ENCODE measurements around the gene MED17.

The MED17 gene

DNA sequence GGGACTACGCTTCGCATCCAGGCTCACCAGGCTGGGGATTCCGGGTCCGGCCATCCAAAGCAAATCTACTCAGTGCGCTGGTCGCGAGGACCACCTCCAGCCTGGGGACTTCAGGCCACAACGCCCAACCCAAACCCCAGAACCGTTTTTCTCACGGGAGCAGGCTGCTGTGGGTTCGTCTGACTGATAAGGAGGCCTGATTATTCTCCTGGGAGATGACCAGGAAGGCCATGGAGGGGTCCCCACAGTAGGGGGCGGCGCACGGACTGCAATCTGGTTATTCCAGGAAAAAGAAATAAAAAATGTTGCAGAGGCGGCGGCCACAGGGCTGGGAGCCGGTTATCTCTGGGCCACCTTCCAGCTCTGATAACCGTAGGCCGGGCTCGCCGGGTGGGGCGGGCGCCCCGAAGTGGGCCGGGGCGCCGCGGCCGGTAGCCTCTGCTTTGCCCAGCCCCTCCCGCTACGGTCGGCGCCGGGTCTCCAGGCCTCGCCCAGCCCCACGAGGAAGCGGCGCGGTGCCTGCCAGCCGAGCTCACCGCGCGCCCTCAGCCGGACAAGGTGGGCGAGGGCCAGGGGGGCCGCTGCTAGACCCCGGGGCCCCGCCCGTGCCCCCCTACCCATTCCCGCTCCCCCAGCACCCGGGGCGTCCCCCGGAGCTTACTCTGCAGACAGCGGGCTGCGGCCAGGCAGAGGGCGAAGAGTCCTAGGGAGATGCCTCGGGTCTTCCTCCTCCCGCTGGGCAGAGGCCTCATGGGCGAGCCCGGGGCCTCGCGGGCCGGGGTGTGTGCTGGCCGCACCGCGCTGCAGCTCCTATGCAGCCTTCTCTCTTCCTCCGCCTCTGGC, 65.9 kb downstream of the MED17 start:
- DNase-seq (ENCODE audit: low read depth, low spot score) = no peak

DNA sequence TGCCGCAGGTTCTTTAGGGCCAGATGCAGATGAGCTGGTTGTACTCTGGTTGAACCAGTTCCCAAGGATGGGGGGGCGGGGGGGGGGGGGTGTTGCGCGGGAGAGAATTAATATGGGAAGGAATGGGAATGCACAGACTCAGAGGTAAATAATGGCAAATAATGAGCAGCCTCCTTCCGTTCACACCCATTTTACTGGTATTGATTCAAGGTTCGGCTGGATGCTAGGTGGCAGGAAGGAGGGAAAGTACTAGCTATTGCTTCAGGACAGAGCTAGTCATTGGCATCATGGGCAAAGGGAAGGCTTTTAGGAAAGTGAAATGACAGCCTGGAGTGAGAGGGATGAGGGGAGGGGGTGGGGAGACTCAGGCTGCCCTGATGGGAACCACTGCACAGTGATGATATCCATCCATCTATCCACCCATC, 66.5 kb downstream of the MED17 start, which contains the start of gene VSTM5:
Gene VSTM5 (minus strand): TSS at position 25 of the 425 bp plus-strand sequence. CDS start 116 bp downstream, outside the sequence.
- no peak for DNase-seq (ENCODE audit: low read depth, low spot score)

DNA sequence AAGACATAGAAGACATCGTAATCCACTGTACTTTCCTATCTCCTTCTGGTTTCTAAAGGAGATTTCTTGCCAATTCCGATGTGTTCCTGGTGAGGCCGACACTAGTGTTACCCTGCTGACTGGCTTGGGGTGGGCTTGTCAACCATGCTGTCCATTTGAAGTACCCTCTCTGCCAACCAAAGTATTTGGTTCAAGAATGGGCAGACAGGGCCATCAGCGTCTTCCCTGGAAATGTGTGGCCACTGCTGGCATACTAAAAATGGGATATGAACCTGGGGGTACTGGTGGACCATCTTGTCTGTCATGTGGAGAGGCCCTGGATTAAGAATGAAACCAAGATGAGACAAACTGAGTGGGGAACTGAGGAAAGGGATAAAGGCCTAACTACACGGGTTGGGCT, 68.2 kb downstream of the MED17 start:
- DNase-seq (ENCODE audit: low read depth, low spot score) = no peak

DNA sequence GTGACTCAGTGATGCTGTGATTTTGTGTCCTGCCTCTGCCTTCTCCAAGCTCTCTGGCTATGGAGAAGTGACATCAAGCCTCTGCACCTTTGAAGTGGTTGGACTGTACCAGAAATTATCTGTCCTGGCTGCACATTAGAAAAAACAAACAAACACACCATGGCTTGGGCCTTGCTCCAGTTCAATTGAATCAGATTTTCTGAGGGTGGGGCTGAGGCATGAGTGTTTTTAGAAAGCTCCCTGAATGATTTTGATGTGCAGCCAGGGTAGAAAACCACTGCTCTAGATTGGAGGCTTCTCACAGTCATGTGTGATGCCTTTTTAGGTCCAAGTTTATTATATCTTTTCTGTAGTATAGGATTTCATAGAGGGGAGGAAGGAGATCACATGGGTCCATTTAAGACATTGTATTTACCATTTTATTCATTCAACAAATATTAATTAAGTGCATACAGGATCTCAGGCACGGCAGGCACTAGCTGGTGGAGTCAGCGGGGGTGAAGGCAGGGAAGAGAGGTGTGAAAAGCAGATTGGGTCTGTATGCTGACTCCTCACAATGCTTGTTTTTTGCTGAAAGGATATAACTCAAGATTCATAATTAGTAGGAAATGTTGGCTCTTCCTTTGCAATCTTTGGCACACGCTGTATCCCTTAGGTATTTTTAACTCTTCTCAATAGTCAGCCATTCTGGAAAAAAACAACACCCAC, 73.5 kb downstream of the MED17 start:
- no peak for DNase-seq (ENCODE audit: low read depth, low spot score)

DNA sequence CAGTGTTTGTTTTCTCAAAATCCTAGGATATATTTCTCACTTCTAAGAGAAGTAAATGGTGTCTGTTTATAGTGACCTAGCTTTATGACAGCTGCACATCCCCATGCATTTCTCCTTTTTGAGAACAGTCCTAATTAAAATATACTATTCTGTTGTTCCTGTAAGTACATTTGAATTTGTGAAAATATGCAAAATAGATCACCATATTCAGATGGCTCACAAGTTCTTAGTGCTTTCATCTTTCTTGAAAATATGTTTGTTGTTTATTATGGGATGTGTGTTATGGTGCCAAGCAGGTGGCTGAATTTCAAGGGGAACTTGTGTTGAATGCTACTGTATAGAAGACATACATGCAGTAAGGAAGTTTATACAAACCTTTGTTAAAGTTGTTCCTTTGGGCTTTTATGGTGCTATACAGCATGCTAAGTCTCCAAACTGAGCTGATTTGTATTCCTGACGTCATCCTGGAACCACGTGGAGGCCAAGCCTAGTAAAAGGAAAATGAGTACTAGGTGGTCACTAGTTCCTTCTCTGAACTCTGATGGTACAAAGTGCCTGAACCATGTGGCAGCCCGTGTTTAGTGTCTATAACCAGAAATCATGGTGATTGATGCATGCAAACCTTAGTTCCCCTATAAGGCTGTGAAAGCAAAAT, 74.2 kb downstream of the MED17 start:
- no peak for DNase-seq (ENCODE audit: low read depth, low spot score)

DNA sequence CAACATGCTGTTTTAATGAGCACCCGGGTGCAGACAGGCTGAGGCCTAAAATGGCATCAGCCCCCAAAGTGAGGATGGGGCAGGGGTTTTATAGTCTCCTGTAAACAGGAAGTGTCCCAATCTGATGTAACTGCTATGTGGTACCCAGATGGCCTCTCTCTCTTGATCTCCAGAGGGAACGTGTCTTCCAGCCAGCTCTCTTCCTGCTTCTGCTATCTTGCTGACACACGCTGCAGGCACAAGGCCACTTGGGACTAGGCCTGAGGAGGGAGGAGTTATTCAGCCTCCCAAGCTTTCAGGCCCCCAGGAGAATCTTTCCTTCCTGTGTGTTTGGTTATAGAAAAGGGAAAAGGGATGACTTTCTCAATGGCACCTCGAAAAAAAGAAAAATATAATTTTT, 77.7 kb downstream of the MED17 start:
- DNase-seq (ENCODE audit: low read depth, low spot score) = no peak
